Neuronal stem cell (in vitro differentiated cells): ENCODE measurements around the gene IDH2.
A peak's percentile ranks its signal among the peaks of the same experiment; 100 is the strongest.

Source experiments
- DNase-seq: peaks from one replicate; pipeline ENCODE4 v3.0.0-alpha.2; 2013; ENCODE audit warnings: low spot score
- H2AFZ ChIP-seq: one replicate; pipeline ENCODE4 v1.6.1; 2013; ENCODE audit warnings: mild to moderate bottlenecking, low read length, inconsistent platforms
- H2AK5ac ChIP-seq: 2 replicates; pipeline ENCODE4 v1.6.1; 2013; ENCODE audit warnings: low read depth, mild to moderate bottlenecking, inconsistent platforms, low read length, moderate library complexity, mixed read lengths
- H2BK120ac ChIP-seq: 2 replicates; pipeline ENCODE4 v1.6.1; 2013; ENCODE audit warnings: low read depth, mild to moderate bottlenecking, inconsistent platforms, low read length, moderate library complexity, mixed read lengths
- H2BK12ac ChIP-seq: one replicate; pipeline ENCODE4 v1.6.1; 2013; ENCODE audit warnings: low read length, inconsistent platforms
- H2BK15ac ChIP-seq: 2 replicates; pipeline ENCODE4 v1.6.1; 2013; ENCODE audit warnings: mild to moderate bottlenecking, low read length, inconsistent platforms, mixed read lengths
- H2BK5ac ChIP-seq: one replicate; pipeline ENCODE4 v1.6.1; 2013; ENCODE audit warnings: inconsistent platforms, mild to moderate bottlenecking, low read length, moderate library complexity
- H3K14ac ChIP-seq: one replicate; pipeline ENCODE4 v1.6.1; 2013; ENCODE audit warnings: low read length, inconsistent platforms
- H3K18ac ChIP-seq: 2 replicates; pipeline ENCODE4 v1.6.1; 2013; ENCODE audit warnings: low read length, inconsistent platforms
- H3K23ac ChIP-seq: 2 replicates; pipeline ENCODE4 v1.6.1; 2013; ENCODE audit warnings: low read depth, mild to moderate bottlenecking, mixed read lengths, low read length, inconsistent platforms; ENCODE audit not compliant: poor library complexity
- H3K27ac ChIP-seq: replicated peaks from 3 replicates; pipeline ENCODE4 v1.5.1; 2013; ENCODE audit warnings: low read length, inconsistent platforms
- H3K27me3 ChIP-seq, 3 experiments: 2 replicates each; pipeline ENCODE4 v1.6.1; 2013; ENCODE audit warnings: low read length in 3 of 3, mild to moderate bottlenecking in 2 of 3, inconsistent platforms in 1 of 3, low read depth in 1 of 3, mixed read lengths in 1 of 3, moderate library complexity in 1 of 3; ENCODE audit not compliant: control insufficient read depth in 3 of 3, insufficient read depth in 3 of 3
- H3K36me3 ChIP-seq, 2 donors: replicated peaks in 1 of 2; 2 replicates each; pipeline ENCODE4 v1.6.1; 2013; ENCODE audit warnings: low read length in 2 of 2; ENCODE audit not compliant: control insufficient read depth in 2 of 2, insufficient read depth in 2 of 2
- H3K4ac ChIP-seq: 2 replicates; pipeline ENCODE4 v1.6.1; 2013; ENCODE audit warnings: inconsistent platforms, mild to moderate bottlenecking, low read length, moderate library complexity
- H3K4me1 ChIP-seq, 2 donors: 1 replicate in 1 of 2; 2 replicates in 1 of 2; pipeline ENCODE4 v1.6.1; 2013; ENCODE audit warnings: low read length in 2 of 2, low read depth in 1 of 2; ENCODE audit not compliant: control insufficient read depth in 2 of 2, insufficient read depth in 1 of 2
- H3K4me2 ChIP-seq: one replicate; pipeline ENCODE4 v1.6.1; 2013; ENCODE audit warnings: mild to moderate bottlenecking, low read length, inconsistent platforms; ENCODE audit not compliant: insufficient read depth, poor library complexity, severe bottlenecking
- H3K4me3 ChIP-seq, 2 donors: 2 replicates each; pipeline ENCODE4 v1.5.1; 2013; ENCODE audit warnings: low read length in 2 of 2, mild to moderate bottlenecking in 2 of 2, inconsistent platforms in 1 of 2, moderate library complexity in 1 of 2
- H3K79me1 ChIP-seq: one replicate; pipeline ENCODE4 v1.6.1; 2013; ENCODE audit warnings: low read depth, mild to moderate bottlenecking, inconsistent platforms, low read length, moderate library complexity
- H3K9ac ChIP-seq: one replicate; pipeline ENCODE4 v1.6.1; 2013; ENCODE audit warnings: mild to moderate bottlenecking, low read depth, low read length, inconsistent platforms; ENCODE audit not compliant: poor library complexity
- H3K9me3 ChIP-seq, 2 donors: replicated peaks in 1 of 2; 2 replicates each; pipeline versions ENCODE3 to v1.6.1; 2013; ENCODE audit warnings: low read length in 2 of 2, mild to moderate bottlenecking in 2 of 2, inconsistent platforms in 1 of 2, low read depth in 1 of 2, mixed read lengths in 1 of 2, moderate library complexity in 1 of 2; ENCODE audit not compliant: control insufficient read depth in 2 of 2, insufficient read depth in 1 of 2
- H4K8ac ChIP-seq: one replicate; pipeline ENCODE4 v1.6.1; 2013; ENCODE audit warnings: low read depth, mild to moderate bottlenecking, inconsistent platforms, low read length, moderate library complexity
- H4K91ac ChIP-seq: one replicate; pipeline ENCODE4 v1.6.1; 2013; ENCODE audit warnings: low read length, low read depth, mild to moderate bottlenecking, inconsistent platforms; ENCODE audit not compliant: poor library complexity
- WGBS, 2 donors: extraction: QIAGEN DNeasy Blood & Tissue Kit; methylation state at CpG; one replicate each; pipeline ENCODE4 v1.1.7; 2013; ENCODE audit warnings: missing lambda C conversion rate in 2 of 2, mixed read lengths in 1 of 2; ENCODE audit not compliant: insufficient read length in 2 of 2, insufficient replicate concordance in 1 of 2; ENCODE audit errors: extremely low coverage in 2 of 2; 5-methylcytosine and 5-hydroxymethylcytosine counted together

The IDH2 gene

GRCh38 chr15:90059208-90059985 lies 42.9 kb downstream of the IDH2 start:
- Histone ChIP-seq H2BK15ac (peak overlapping the region; percentile 35), H3K27ac (peak overlapping the region; percentile 32), H2AK5ac (peak overlapping the region; percentile 2), H2BK120ac (peak overlapping the region; percentile 32), H4K8ac (no peak overlapping the region), H2AFZ (no peak overlapping the region), H3K14ac (no peak overlapping the region), H3K36me3 (no peaks in the 10 kb centered on the region), H2BK12ac (no peak overlapping the region), H3K79me1 (peaks cover 21% of the 10 kb centered on the region), H3K18ac (peak overlapping the region; percentile 23), H3K4me3 (no peak overlapping the region), H3K9ac (peak overlapping the region; percentile 36), H3K4me1 (peaks cover 37 to 40% of the 10 kb centered on the region in 2 donors), H4K91ac (peak overlapping the region; percentile 77), H3K9me3 (peaks cover 0 to 3% of the 10 kb centered on the region in 2 donors), H2BK5ac (peak overlapping the region; percentile 40), H3K23ac (peak overlapping the region; percentile 14), H3K27me3 (no peaks in the 10 kb centered on the region), H3K4me2 (no peak overlapping the region), H3K4ac (no peak overlapping the region)
- WGBS, 2 donors, result no CpG with 5 or more reads among the region's 21 CpGs
- no peak for DNase-seq

- H4K91ac ChIP-seq, result no peak overlapping the region
- H2AFZ ChIP-seq, result no peak overlapping the region
- H2BK12ac ChIP-seq, result no peak overlapping the region
- H3K23ac ChIP-seq, result no peak overlapping the region
- DNase-seq, result no peak
- H3K18ac ChIP-seq, result peak overlapping the region; percentile 23
- no peak overlapping the region for H3K4me3 ChIP-seq
- H3K9ac ChIP-seq, result peak overlapping the region; percentile 36
- H4K8ac ChIP-seq, result no peak overlapping the region
- H3K79me1 ChIP-seq, result peaks cover 21% of the 10 kb centered on the region
- H3K4ac ChIP-seq, result no peak overlapping the region
- no peaks in the 10 kb centered on the region for H3K27me3 ChIP-seq
- no peak overlapping the region for H3K14ac ChIP-seq
- H3K4me1 ChIP-seq, result peaks cover 40 to 42% of the 10 kb centered on the region in 2 donors
- H3K36me3 ChIP-seq, result no peaks in the 10 kb centered on the region
- peak overlapping the region; percentile 35 for H2BK15ac ChIP-seq
- H3K9me3 ChIP-seq, result peaks cover 0 to 3% of the 10 kb centered on the region in 2 donors
- peak overlapping the region; percentile 40 for H2BK5ac ChIP-seq
- no peak overlapping the region for H2BK120ac ChIP-seq
- no CpG with 5 or more reads among the region's 5 CpGs for WGBS, 2 donors
- H3K4me2 ChIP-seq, result no peak overlapping the region
- no peak overlapping the region for H2AK5ac ChIP-seq
- no peak overlapping the region for H3K27ac ChIP-seq
Measured at GRCh38 chr15:90058775-90059174, 43.5 kb downstream of the IDH2 start.

- no peak overlapping the region for H2BK120ac ChIP-seq
- no peak overlapping the region for H2BK5ac ChIP-seq
- H3K23ac ChIP-seq, result no peak overlapping the region
- H4K91ac ChIP-seq, result no peak overlapping the region
- no peak overlapping the region for H3K4me2 ChIP-seq
- no peak overlapping the region for H4K8ac ChIP-seq
- peaks cover 40 to 41% of the 10 kb centered on the region in 2 donors for H3K4me1 ChIP-seq
- no peak overlapping the region for H3K14ac ChIP-seq
- H2BK15ac ChIP-seq, result no peak overlapping the region
- no CpG with 5 or more reads among the region's 4 CpGs for WGBS, 2 donors
- H3K27me3 ChIP-seq, result no peaks in the 10 kb centered on the region
- no peak overlapping the region for H3K4me3 ChIP-seq
- no peak overlapping the region for H3K9ac ChIP-seq
- peaks cover 0 to 3% of the 10 kb centered on the region in 2 donors for H3K9me3 ChIP-seq
- DNase-seq, result no peak
- peaks cover 21% of the 10 kb centered on the region for H3K79me1 ChIP-seq
- H2AK5ac ChIP-seq, result no peak overlapping the region
- H2BK12ac ChIP-seq, result no peak overlapping the region
- no peaks in the 10 kb centered on the region for H3K36me3 ChIP-seq
- no peak overlapping the region for H3K27ac ChIP-seq
- H2AFZ ChIP-seq, result no peak overlapping the region
- peak overlapping the region; percentile 11 for H3K18ac ChIP-seq
- no peak overlapping the region for H3K4ac ChIP-seq
Measured at GRCh38 chr15:90058308-90058707, 44.0 kb downstream of the IDH2 start.

DNA sequence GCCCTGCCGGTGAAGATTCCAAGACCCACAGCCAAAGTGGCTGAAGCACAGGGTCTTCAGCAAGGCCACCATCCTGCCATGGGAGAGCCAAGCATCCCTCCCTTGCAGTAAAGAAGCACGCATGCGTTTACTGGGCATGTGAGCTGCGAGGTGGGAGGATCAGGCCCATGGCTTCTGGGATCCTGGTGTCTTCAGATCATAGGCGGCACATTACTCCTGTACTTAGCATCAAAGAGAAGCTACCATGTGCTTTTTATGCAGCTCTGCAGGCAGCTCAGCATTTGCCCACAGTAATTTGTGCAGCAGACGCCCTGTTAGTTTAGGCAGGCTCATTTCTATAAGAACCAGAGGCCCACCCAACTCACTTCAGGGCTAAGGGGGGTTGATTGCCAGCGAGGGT lies 45.7 kb downstream of the IDH2 start:
- Histone ChIP-seq H2AK5ac (peak overlapping the region; percentile 11), H2BK120ac (no peak overlapping the region), H3K79me1 (peaks cover 17% of the 10 kb centered on the region), H3K27ac (no peak overlapping the region), H3K4me2 (no peak overlapping the region), H3K9me3 (peaks cover 0 to 3% of the 10 kb centered on the region in 2 donors), H3K36me3 (no peaks in the 10 kb centered on the region), H3K27me3 (no peaks in the 10 kb centered on the region), H3K4me1 (peaks cover 23 to 36% of the 10 kb centered on the region in 2 donors), H2BK5ac (peak overlapping the region; percentile 31), H2BK12ac (no peak overlapping the region), H3K23ac (no peak overlapping the region), H3K9ac (no peak overlapping the region), H3K14ac (no peak overlapping the region), H3K4ac (no peak overlapping the region), H4K91ac (no peak overlapping the region), H2BK15ac (no peak overlapping the region), H3K18ac (peak overlapping the region; percentile 2), H4K8ac (no peak overlapping the region), H3K4me3 (no peak overlapping the region), H2AFZ (no peak overlapping the region)
- DNase-seq, result no peak
- WGBS, 2 donors, result no CpG with 5 or more reads among the region's 7 CpGs
